GM23338 (cell line): ENCODE results near the gene MARCHF3. TPM values are rescaled to one million over a fixed set of nuclear protein-coding genes. Genes with fewer than 3 reads are reported as not detected.

ENCODE experiments used
- ATAC-seq: fragments of 200-7000 bp; cut with Tn5 transposase; 3 replicates; pipeline ENCODE4 v1.9.1; 2020
- DNase-seq: peaks from one replicate; pipeline ENCODE4 v3.0.0-alpha.2; 2015; ENCODE audit warnings: low spot score
- H2AFZ ChIP-seq: fragments of 200-600 bp; sonication (generic); 2 replicates; pipeline ENCODE4 v1.8.0; 2016; ENCODE audit warnings: antibody characterized with exemption, mild to moderate bottlenecking, moderate library complexity
- H3F3A ChIP-seq: fragments of 200-600 bp; sonication (generic); replicated peaks from 2 replicates; pipeline ENCODE4 v1.8.0; 2017; ENCODE audit warnings: antibody characterized with exemption, mixed run types, low read depth
- H3K27ac ChIP-seq: fragments of 200-600 bp; sonication (generic); 2 replicates; pipeline ENCODE4 v1.6.1; 2016; ENCODE audit warnings: low read depth
- H3K27me3 ChIP-seq: fragments of 200-600 bp; sonication (generic); 2 replicates; pipeline ENCODE4 v1.8.0; 2016; ENCODE audit warnings: mild to moderate bottlenecking, mixed run types, moderate library complexity; ENCODE audit not compliant: insufficient read depth
- H3K36me3 ChIP-seq: fragments of 200-600 bp; sonication (generic); 2 replicates; pipeline ENCODE4 v1.8.0; 2016; ENCODE audit warnings: mild to moderate bottlenecking; ENCODE audit not compliant: insufficient read depth
- H3K4me1 ChIP-seq: fragments of 200-600 bp; sonication (generic); 2 replicates; pipeline ENCODE4 v1.8.0; 2016; ENCODE audit warnings: mild to moderate bottlenecking, moderate library complexity; ENCODE audit not compliant: insufficient read depth
- H3K4me2 ChIP-seq: fragments of 200-600 bp; sonication (generic); 2 replicates; pipeline ENCODE4 v1.7.1; 2017; ENCODE audit warnings: mixed run types
- H3K4me3 ChIP-seq: fragments of 200-600 bp; sonication (generic); 2 replicates; pipeline ENCODE4 v1.6.1; 2016; ENCODE audit warnings: mixed run types
- H3K79me2 ChIP-seq: fragments of 200-600 bp; sonication (generic); replicated peaks from 2 replicates; pipeline ENCODE4 v1.8.0; 2017; ENCODE audit warnings: mild to moderate bottlenecking; ENCODE audit not compliant: insufficient read depth
- H3K9me2 ChIP-seq: fragments of 200-600 bp; sonication (generic); 2 replicates; pipeline ENCODE4 v1.8.0; 2017; ENCODE audit not compliant: insufficient read depth
- H4K20me1 ChIP-seq: fragments of 200-600 bp; sonication (generic); replicated peaks from 2 replicates; pipeline ENCODE4 v1.8.0; 2017; ENCODE audit warnings: mild to moderate bottlenecking; ENCODE audit not compliant: insufficient read depth
- H3K27ac Mint-ChIP-seq: 2 replicates; pipeline ENCODE4 v1.8.0; 2020; ENCODE audit warnings: inconsistent platforms, mild to moderate bottlenecking, moderate library complexity, mixed read lengths
- H3K27me3 Mint-ChIP-seq: 3 replicates; pipeline ENCODE4 v1.8.0; 2022; ENCODE audit warnings: low read depth, mild to moderate bottlenecking, moderate library complexity, mixed read lengths, inconsistent platforms; ENCODE audit not compliant: insufficient read depth, poor library complexity
- H3K36me3 Mint-ChIP-seq: 3 replicates; pipeline ENCODE4 v1.8.0; 2021; ENCODE audit warnings: low read depth, mild to moderate bottlenecking, inconsistent platforms, moderate library complexity, mixed read lengths
- H3K4me1 Mint-ChIP-seq: 3 replicates; pipeline ENCODE4 v1.8.0; 2020; ENCODE audit warnings: mild to moderate bottlenecking, inconsistent platforms, mixed read lengths
- H3K4me3 Mint-ChIP-seq: 3 replicates; pipeline ENCODE4 v1.8.0; 2021; ENCODE audit warnings: moderate library complexity, mild to moderate bottlenecking, inconsistent platforms, mixed read lengths
- H3K9me3 Mint-ChIP-seq: 3 replicates; pipeline ENCODE4 v1.8.0; 2020; ENCODE audit warnings: moderate library complexity, mild to moderate bottlenecking, inconsistent platforms, mixed read lengths
- CREB1 ChIP-seq: fragments of 250-450 bp; sonication (Bioruptor Pico); IDR thresholded peaks from 2 replicates; pipeline ENCODE4 v1.5.0; 2020; ENCODE audit warnings: low read depth, mild to moderate bottlenecking, moderate library complexity
- EZH2phosphoT487 ChIP-seq: fragments of 200-600 bp; sonication (generic); IDR thresholded peaks from one replicate; pipeline ENCODE4 v1.8.1; 2018; ENCODE audit warnings: antibody characterized with exemption; ENCODE audit not compliant: unreplicated experiment
- JUNB ChIP-seq: IDR thresholded peaks from one replicate; pipeline ENCODE4 v1.6.1; 2016; ENCODE audit warnings: antibody characterized with exemption; ENCODE audit not compliant: unreplicated experiment
- NANOG ChIP-seq: IDR thresholded peaks from 2 replicates; pipeline ENCODE4 v1.6.1; 2016; ENCODE audit warnings: antibody characterized with exemption, borderline replicate concordance
- POLR2AphosphoS5 ChIP-seq: IDR thresholded peaks from 2 replicates; pipeline ENCODE4 v1.6.1; 2016; ENCODE audit warnings: antibody characterized with exemption, low read depth
- STAT1 ChIP-seq: IDR thresholded peaks from one replicate; pipeline ENCODE4 v1.6.1; 2016; ENCODE audit warnings: antibody characterized with exemption; ENCODE audit not compliant: unreplicated experiment
- ZNF114 ChIP-seq: fragments of 250-450 bp; sonication (Bioruptor Pico); IDR thresholded peaks from 2 replicates; pipeline ENCODE4 v1.5.0; 2020; ENCODE audit warnings: mild to moderate bottlenecking, moderate library complexity
- ZNF331 ChIP-seq: fragments of 250-450 bp; sonication (Bioruptor Pico); IDR thresholded peaks from 2 replicates; pipeline ENCODE4 v1.5.0; 2020; ENCODE audit warnings: low read depth, mild to moderate bottlenecking, moderate library complexity
- polyA plus RNA-seq: library from polyadenylated mRNA; unstranded; fragments of >200 nt; fragmentation: Nextera tagmentation; extraction: Ambion mirVana; gene quantifications from 2 replicates; pipeline ENCODE4 v1.2.1, GENCODE V29; 2016
- total RNA-seq: library from RNA; depleted of rRNA; stranded (reverse); fragments of >200 nt; shearing (Covaris generic); gene quantifications from 2 replicates; pipeline ENCODE4 v1.2.3, GENCODE V29; 2014
- TF ChIP-seq, protein P1 (sequence below): IDR thresholded peaks from 2 replicates; pipeline ENCODE4 v1.6.1; 2016; ENCODE audit warnings: antibody characterized with exemption
- TF ChIP-seq, protein P2 (sequence below), 2 experiments: fragments of 200-600 bp in 1 of 2; sonication (generic) in 1 of 2; conservative IDR thresholded peaks; 2 replicates each; pipeline versions ENCODE4 v1.5.1 to v1.6.1; 2016 to 2017; ENCODE audit warnings: antibody characterized with exemption in 2 of 2, low read depth in 2 of 2, mild to moderate bottlenecking in 2 of 2, moderate library complexity in 1 of 2
- TF ChIP-seq, protein P3 (sequence below): IDR thresholded peaks from one replicate; pipeline ENCODE4 v1.6.1; 2018; ENCODE audit warnings: antibody characterized with exemption; ENCODE audit not compliant: unreplicated experiment

Gene MARCHF3
- total and polyA plus RNA-seq, 2 experiments from 2014 or later, result 7.0 to 12.7 TPM

DNA sequence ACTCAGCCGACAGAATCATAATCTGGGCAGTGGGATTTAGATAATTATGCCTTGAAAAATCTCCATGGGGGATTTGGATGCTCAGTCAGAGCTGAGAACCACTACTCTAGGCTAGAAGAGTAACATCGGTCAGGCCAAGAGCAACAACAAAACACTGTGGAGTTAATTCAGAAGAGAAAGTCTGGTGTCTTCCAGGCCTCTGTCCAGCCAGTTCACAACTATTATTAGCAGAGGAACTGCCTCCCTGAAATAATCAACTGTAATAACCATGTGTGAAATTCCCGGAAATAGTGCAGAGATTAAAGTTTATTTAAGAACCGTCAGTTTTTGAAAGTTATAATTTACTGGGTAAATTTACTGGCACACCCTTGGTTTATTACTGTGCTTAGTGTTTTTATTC lies 8.2 kb upstream of the MARCHF3 start (continued):
- TF ChIP-seq, protein P1, sequence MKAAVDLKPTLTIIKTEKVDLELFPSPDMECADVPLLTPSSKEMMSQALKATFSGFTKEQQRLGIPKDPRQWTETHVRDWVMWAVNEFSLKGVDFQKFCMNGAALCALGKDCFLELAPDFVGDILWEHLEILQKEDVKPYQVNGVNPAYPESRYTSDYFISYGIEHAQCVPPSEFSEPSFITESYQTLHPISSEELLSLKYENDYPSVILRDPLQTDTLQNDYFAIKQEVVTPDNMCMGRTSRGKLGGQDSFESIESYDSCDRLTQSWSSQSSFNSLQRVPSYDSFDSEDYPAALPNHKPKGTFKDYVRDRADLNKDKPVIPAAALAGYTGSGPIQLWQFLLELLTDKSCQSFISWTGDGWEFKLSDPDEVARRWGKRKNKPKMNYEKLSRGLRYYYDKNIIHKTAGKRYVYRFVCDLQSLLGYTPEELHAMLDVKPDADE, result no peak
- TF ChIP-seq JUNB, result no peak
- TF ChIP-seq CREB1 (CRISPR knock-in tag), result no peak
- TF ChIP-seq, protein P2, sequence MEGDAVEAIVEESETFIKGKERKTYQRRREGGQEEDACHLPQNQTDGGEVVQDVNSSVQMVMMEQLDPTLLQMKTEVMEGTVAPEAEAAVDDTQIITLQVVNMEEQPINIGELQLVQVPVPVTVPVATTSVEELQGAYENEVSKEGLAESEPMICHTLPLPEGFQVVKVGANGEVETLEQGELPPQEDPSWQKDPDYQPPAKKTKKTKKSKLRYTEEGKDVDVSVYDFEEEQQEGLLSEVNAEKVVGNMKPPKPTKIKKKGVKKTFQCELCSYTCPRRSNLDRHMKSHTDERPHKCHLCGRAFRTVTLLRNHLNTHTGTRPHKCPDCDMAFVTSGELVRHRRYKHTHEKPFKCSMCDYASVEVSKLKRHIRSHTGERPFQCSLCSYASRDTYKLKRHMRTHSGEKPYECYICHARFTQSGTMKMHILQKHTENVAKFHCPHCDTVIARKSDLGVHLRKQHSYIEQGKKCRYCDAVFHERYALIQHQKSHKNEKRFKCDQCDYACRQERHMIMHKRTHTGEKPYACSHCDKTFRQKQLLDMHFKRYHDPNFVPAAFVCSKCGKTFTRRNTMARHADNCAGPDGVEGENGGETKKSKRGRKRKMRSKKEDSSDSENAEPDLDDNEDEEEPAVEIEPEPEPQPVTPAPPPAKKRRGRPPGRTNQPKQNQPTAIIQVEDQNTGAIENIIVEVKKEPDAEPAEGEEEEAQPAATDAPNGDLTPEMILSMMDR (conservative IDR thresholded peaks at IDR 0.05; ENCODE audit: low read depth in 2 of 2), result no peak
- TF ChIP-seq, protein P3, sequence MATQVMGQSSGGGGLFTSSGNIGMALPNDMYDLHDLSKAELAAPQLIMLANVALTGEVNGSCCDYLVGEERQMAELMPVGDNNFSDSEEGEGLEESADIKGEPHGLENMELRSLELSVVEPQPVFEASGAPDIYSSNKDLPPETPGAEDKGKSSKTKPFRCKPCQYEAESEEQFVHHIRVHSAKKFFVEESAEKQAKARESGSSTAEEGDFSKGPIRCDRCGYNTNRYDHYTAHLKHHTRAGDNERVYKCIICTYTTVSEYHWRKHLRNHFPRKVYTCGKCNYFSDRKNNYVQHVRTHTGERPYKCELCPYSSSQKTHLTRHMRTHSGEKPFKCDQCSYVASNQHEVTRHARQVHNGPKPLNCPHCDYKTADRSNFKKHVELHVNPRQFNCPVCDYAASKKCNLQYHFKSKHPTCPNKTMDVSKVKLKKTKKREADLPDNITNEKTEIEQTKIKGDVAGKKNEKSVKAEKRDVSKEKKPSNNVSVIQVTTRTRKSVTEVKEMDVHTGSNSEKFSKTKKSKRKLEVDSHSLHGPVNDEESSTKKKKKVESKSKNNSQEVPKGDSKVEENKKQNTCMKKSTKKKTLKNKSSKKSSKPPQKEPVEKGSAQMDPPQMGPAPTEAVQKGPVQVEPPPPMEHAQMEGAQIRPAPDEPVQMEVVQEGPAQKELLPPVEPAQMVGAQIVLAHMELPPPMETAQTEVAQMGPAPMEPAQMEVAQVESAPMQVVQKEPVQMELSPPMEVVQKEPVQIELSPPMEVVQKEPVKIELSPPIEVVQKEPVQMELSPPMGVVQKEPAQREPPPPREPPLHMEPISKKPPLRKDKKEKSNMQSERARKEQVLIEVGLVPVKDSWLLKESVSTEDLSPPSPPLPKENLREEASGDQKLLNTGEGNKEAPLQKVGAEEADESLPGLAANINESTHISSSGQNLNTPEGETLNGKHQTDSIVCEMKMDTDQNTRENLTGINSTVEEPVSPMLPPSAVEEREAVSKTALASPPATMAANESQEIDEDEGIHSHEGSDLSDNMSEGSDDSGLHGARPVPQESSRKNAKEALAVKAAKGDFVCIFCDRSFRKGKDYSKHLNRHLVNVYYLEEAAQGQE, result no peak
- no peak for TF ChIP-seq NANOG
- TF ChIP-seq ZNF114 (CRISPR knock-in tag), result no peak

DNA sequence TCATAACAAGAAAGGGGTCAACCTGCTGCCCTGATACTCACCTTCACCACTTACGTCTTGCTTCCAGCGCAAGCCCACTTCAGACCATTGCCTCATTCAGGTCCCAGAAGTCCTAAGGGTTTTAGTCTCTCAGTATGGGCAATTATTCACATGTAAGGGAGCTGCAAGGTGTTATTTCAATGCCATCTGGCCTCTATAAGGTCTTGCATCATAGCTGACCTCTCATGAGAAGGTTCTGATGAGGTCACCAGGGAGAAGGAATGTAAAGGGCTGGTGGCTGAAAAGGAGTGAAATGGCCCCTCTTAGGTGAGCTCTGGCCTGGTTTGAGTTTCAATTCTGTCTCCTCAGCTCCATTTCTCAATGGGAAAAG lies 1.5 kb upstream of the MARCHF3 start:
- Mint-ChIP-seq H3K9me3 (0 out of 3 replicates have a peak, but pooled peaks cover 2% of the 10 kb centered on the region), H3K27me3 (peaks cover 20% of the 10 kb centered on the region), H3K36me3 (no peaks in the 10 kb centered on the region), H3K4me3 (peak overlapping the region; percentile 83), H3K4me1 (peaks cover 22% of the 10 kb centered on the region), H3K27ac (no peak overlapping the region)
- Histone ChIP-seq H3K9me2 (peaks cover 5% of the 10 kb centered on the region; the same call in 1 of the 2 replicates), H3K4me3 (peak overlapping the region; percentile 76), H3K4me1 (peaks cover 22% of the 10 kb centered on the region), H3K79me2 (peaks cover 17% of the 10 kb centered on the region), H3K27ac (no peak overlapping the region), H3K4me2 (peak overlapping the region; percentile 91), H2AFZ (peak overlapping the region; percentile 96; the same call in 1 of the 2 replicates), H3F3A (peaks cover 8% of the 10 kb centered on the region), H4K20me1 (peaks cover 6% of the 10 kb centered on the region; the same call in 1 of the 2 replicates), H3K36me3 (no peaks in the 10 kb centered on the region), H3K27me3 (peaks cover 41% of the 10 kb centered on the region)
- ATAC-seq, result no peak
- no peak for DNase-seq
- no peak for TF ChIP-seq EZH2phosphoT487
- no peak for TF ChIP-seq ZNF331
- no peak for TF ChIP-seq POLR2AphosphoS5
- TF ChIP-seq STAT1, result no peak
- TF ChIP-seq, protein P3, result no peak
